PC-9 (cell line): ENCODE data around the gene TOX2. TPM values are rescaled to one million over a fixed set of nuclear protein-coding genes. Genes with fewer than 3 reads are reported as not detected.

Experiments
- BruUV-seq: library from RNA; stranded (reverse); fragments of 400-500 nt; replicated peaks from 2 replicates; lab custom pipeline; 2021; lab: Mats Ljungman, UMichigan
- CTCF ChIA-PET: fragments of 300-600 bp; sonication (Branson Sonifier 250); formaldehyde crosslinking; loops from one replicate; lab custom pipeline; 2022; ENCODE audit warnings: antibody characterized with exemption; lab: Charles Lee
- POLR2A ChIA-PET: fragments of 300-600 bp; sonication (Branson Sonifier 250); formaldehyde crosslinking; loops from one replicate; lab custom pipeline; 2022; ENCODE audit warnings: antibody characterized with exemption; ENCODE audit not compliant: unreplicated experiment; lab: Charles Lee
- DNase-seq, 2 experiments: peaks; one replicate each; pipeline versions ENCODE4 v3.0.0 to v3.0.0-alpha.2; 2015 to 2022; ENCODE audit warnings: mixed read lengths in 1 of 2
- H2AFZ ChIP-seq: fragments of 200-600 bp; sonication (generic); 2 replicates; pipeline ENCODE4 v1.8.1; 2017; ENCODE audit warnings: antibody characterized with exemption
- H3F3A ChIP-seq: fragments of 200-600 bp; sonication (generic); 2 replicates; pipeline ENCODE4 v1.8.1; 2017; ENCODE audit warnings: antibody characterized with exemption, mild to moderate bottlenecking, low read depth; ENCODE audit not compliant: insufficient read depth
- H3K27ac ChIP-seq: fragments of 200-600 bp; sonication (generic); 2 replicates; pipeline ENCODE4 v1.6.1; 2016; ENCODE audit warnings: mixed run types
- H3K27me3 ChIP-seq: fragments of 200-600 bp; sonication (generic); 2 replicates; pipeline ENCODE4 v1.6.1; 2016; ENCODE audit warnings: low read depth, mixed run types; ENCODE audit not compliant: insufficient read depth
- H3K36me3 ChIP-seq: fragments of 200-600 bp; sonication (generic); 2 replicates; pipeline ENCODE4 v1.6.1; 2016; ENCODE audit warnings: low read depth, mixed run types
- H3K4me1 ChIP-seq: fragments of 200-600 bp; sonication (generic); replicated peaks from 2 replicates; pipeline ENCODE4 v1.6.1; 2016; ENCODE audit warnings: mixed run types; ENCODE audit not compliant: insufficient read depth
- H3K4me2 ChIP-seq: fragments of 200-600 bp; sonication (generic); 2 replicates; pipeline ENCODE4 v1.6.1; 2017; ENCODE audit warnings: mixed run types
- H3K4me3 ChIP-seq: fragments of 200-600 bp; sonication (generic); 2 replicates; pipeline ENCODE4 v1.6.1; 2016; ENCODE audit warnings: mixed run types
- H3K79me2 ChIP-seq: fragments of 200-600 bp; sonication (generic); 2 replicates; pipeline ENCODE4 v1.6.1; 2017; ENCODE audit warnings: low read depth, mixed run types
- H3K9me2 ChIP-seq: fragments of 200-600 bp; sonication (generic); 2 replicates; pipeline ENCODE4 v1.8.1; 2017; ENCODE audit warnings: mild to moderate bottlenecking; ENCODE audit not compliant: insufficient read depth
- H3K9me3 ChIP-seq: fragments of 200-600 bp; sonication (generic); 2 replicates; pipeline ENCODE4 v1.8.1; 2016; ENCODE audit warnings: low read depth; ENCODE audit not compliant: insufficient read depth
- H4K20me1 ChIP-seq: fragments of 200-600 bp; sonication (generic); 2 replicates; pipeline ENCODE4 v1.8.1; 2017; ENCODE audit not compliant: insufficient read depth
- CTCF ChIP-seq: fragments of 200-600 bp; sonication (generic); conservative IDR thresholded peaks from 2 replicates; pipeline ENCODE4 v1.6.1; 2017; ENCODE audit warnings: mixed run types, antibody characterized with exemption, mild to moderate bottlenecking, moderate library complexity
- EZH2 ChIP-seq: fragments of 200-600 bp; sonication (generic); IDR thresholded peaks from 2 replicates; pipeline ENCODE4 v1.8.0; 2017; ENCODE audit warnings: antibody characterized with exemption, low read depth
- intact Hi-C: fragments of 100-400 bp; cut with micrococcal nuclease; formaldehyde crosslinking; loops from one replicate; pipeline ENCODE4 v1.10.0; 2022; ENCODE audit not compliant: unreplicated experiment
- total RNA-seq: library from RNA; stranded (reverse); gene quantifications from 2 replicates; pipeline ENCODE4 v1.2.3, GENCODE V29; 2021

The TOX2 gene
- total RNA-seq, 1 experiment from 2014 or later, result 30.1 TPM

GRCh38 chr20:44070139-44070900 lies 155.7 kb downstream of the TOX2 start:
- H3K4me2 ChIP-seq, result no peak overlapping the region
- no peak for DNase-seq
- H3K27me3 ChIP-seq, result no peaks in the 10 kb centered on the region
- H3K9me3 ChIP-seq, result no peaks in the 10 kb centered on the region
- H3K4me3 ChIP-seq, result no peak overlapping the region
- no peak overlapping the region for H3K27ac ChIP-seq
- POLR2A ChIA-PET, result no interaction called here
- TF ChIP-seq CTCF (no peak), EZH2 (no peak)
- H3K79me2 ChIP-seq, result no peaks in the 10 kb centered on the region
- intact Hi-C loops, result no loop called here
- CTCF ChIA-PET, result no interaction called here
- peaks cover 10% of the 10 kb centered on the region for H3K4me1 ChIP-seq
- no peak overlapping the region for H2AFZ ChIP-seq
- no TSS peak for BruUV-seq
- H3F3A ChIP-seq, result peaks cover 25% of the 10 kb centered on the region
- H3K9me2 ChIP-seq, result no peaks in the 10 kb centered on the region
- H3K36me3 ChIP-seq, result peaks cover 4% of the 10 kb centered on the region; the same call in 1 of the 2 replicates
- H4K20me1 ChIP-seq, result no peaks in the 10 kb centered on the region

- Histone ChIP-seq H3K27ac (no peak overlapping the region), H3K79me2 (no peaks in the 10 kb centered on the region), H3K9me3 (no peaks in the 10 kb centered on the region), H3K4me1 (peaks cover 10% of the 10 kb centered on the region), H3K4me2 (no peak overlapping the region), H4K20me1 (no peaks in the 10 kb centered on the region), H2AFZ (no peak overlapping the region), H3K27me3 (no peaks in the 10 kb centered on the region), H3K9me2 (no peaks in the 10 kb centered on the region), H3K4me3 (no peak overlapping the region), H3F3A (peaks cover 25% of the 10 kb centered on the region), H3K36me3 (peaks cover 4% of the 10 kb centered on the region; the same call in 1 of the 2 replicates)
- ChIA-PET POLR2A (no interaction called here), CTCF (no interaction called here)
- intact Hi-C loops, result no loop called here
- BruUV-seq, result no TSS peak
- DNase-seq, result no peak
- TF ChIP-seq EZH2 (no peak), CTCF (no peak)
Measured at GRCh38 chr20:44071057-44071456, 156.4 kb downstream of the TOX2 start.

- Histone ChIP-seq H3F3A (peaks cover 25% of the 10 kb centered on the region), H2AFZ (no peak overlapping the region), H3K4me3 (no peak overlapping the region), H3K4me1 (peaks cover 10% of the 10 kb centered on the region), H3K27ac (no peak overlapping the region), H3K9me3 (no peaks in the 10 kb centered on the region), H3K27me3 (no peaks in the 10 kb centered on the region), H3K36me3 (peaks cover 4% of the 10 kb centered on the region; the same call in 1 of the 2 replicates), H3K9me2 (no peaks in the 10 kb centered on the region), H4K20me1 (no peaks in the 10 kb centered on the region), H3K79me2 (no peaks in the 10 kb centered on the region), H3K4me2 (no peak overlapping the region)
- CTCF ChIA-PET, result no interaction called here
- POLR2A ChIA-PET, result no interaction called here
- intact Hi-C loops, result no loop called here
- no peak for TF ChIP-seq EZH2
- TF ChIP-seq CTCF, result no peak
- no TSS peak for BruUV-seq
- DNase-seq, result no peak
Measured at GRCh38 chr20:44071526-44072111, 157.0 kb downstream of the TOX2 start.
